Aorta (tissue), 5 donors: ENCODE data around the gene KCNMB1. TPM values are rescaled to one million over a fixed set of nuclear protein-coding genes. Genes with fewer than 3 reads are reported as not detected.

Source experiments
- ATAC-seq: fragments of 200-7000 bp; cut with Tn5 transposase; one replicate; pipeline ENCODE4 v1.9.1; 2022; ENCODE audit warnings: moderate library complexity; ENCODE audit not compliant: low FRiP score
- DNase-seq, 2 donors: peaks; one replicate each; pipeline ENCODE4 v3.0.0-alpha.2; 2020
- H3K27ac ChIP-seq, 2 donors: one replicate each; pipeline ENCODE4 v1.5.1; 2013; ENCODE audit warnings: low read length in 2 of 2, mild to moderate bottlenecking in 2 of 2, moderate library complexity in 2 of 2, control low read depth in 1 of 2, inconsistent platforms in 1 of 2, low read depth in 1 of 2
- H3K27me3 ChIP-seq, 2 donors: one replicate each; pipeline ENCODE4 v1.6.1; 2013; ENCODE audit warnings: control low read depth in 1 of 2, low read length in 1 of 2, mild to moderate bottlenecking in 1 of 2, moderate library complexity in 1 of 2; ENCODE audit not compliant: insufficient read depth in 2 of 2, control insufficient read depth in 1 of 2
- H3K36me3 ChIP-seq, 2 donors: one replicate each; pipeline ENCODE4 v1.6.1; 2013; ENCODE audit warnings: control low read depth in 1 of 2, low read length in 1 of 2, mild to moderate bottlenecking in 1 of 2; ENCODE audit not compliant: insufficient read depth in 2 of 2, control insufficient read depth in 1 of 2
- H3K4me1 ChIP-seq, 2 donors: one replicate each; pipeline ENCODE4 v1.6.1; 2013; ENCODE audit warnings: low read length in 2 of 2, control low read depth in 1 of 2, mild to moderate bottlenecking in 1 of 2, moderate library complexity in 1 of 2; ENCODE audit not compliant: insufficient read depth in 2 of 2, control insufficient read depth in 1 of 2
- H3K4me3 ChIP-seq, 2 donors: one replicate each; pipeline ENCODE4 v1.5.1; 2013; ENCODE audit warnings: low read length in 2 of 2, control low read depth in 1 of 2, mild to moderate bottlenecking in 1 of 2
- H3K9me3 ChIP-seq: one replicate; pipeline ENCODE4 v1.6.1; 2013; ENCODE audit warnings: mild to moderate bottlenecking, low read length; ENCODE audit not compliant: control insufficient read depth
- WGBS, 2 donors: extraction: QIAGEN DNeasy Blood & Tissue Kit; methylation state at CpG; one replicate each; pipeline ENCODE4 v1.1.7; 2013; 5-methylcytosine and 5-hydroxymethylcytosine counted together
- intact Hi-C, 2 donors: fragments of 100-400 bp; cut with DNase I; formaldehyde crosslinking; loops; one replicate each; pipeline versions ENCODE4 v1.14.2 to v1.15.0; 2022
- polyA plus RNA-seq, 2 donors: library from polyadenylated mRNA; stranded (reverse); fragments of 200-250 nt; gene quantifications; one replicate each; pipeline ENCODE4 v1.2.3, GENCODE V29; 2013
- total RNA-seq, 2 donors: library from RNA; stranded (reverse); fragmentation: NEBNext Ultra II Directional; extraction: Animal tissue kit (Norgen Biotek cat#: 25700); gene quantifications; one replicate each; pipeline ENCODE4 v1.2.1, GENCODE V29; 2021
- donor health status: healthy with polysubstance abuse.
- donor health status: Bipolar disorder and iron deficiency.
- donor health status: DM: no; HTN: no; CAD: no.
- donor health status: DM: no; HTN: no; CAD: no.
- donor health status: DM: yes; HTN: yes; CAD: no.

The KCNMB1 gene
- total and polyA plus RNA-seq, 4 donors, result 19.7 to 63.3 (median 36.4) TPM

- Histone ChIP-seq H3K36me3 (no peaks in the 10 kb centered on the region), H3K4me1 (no peaks in the 10 kb centered on the region), H3K27me3 (no peaks in the 10 kb centered on the region), H3K27ac (no peak overlapping the region), H3K4me3 (no peak overlapping the region), H3K9me3 (no peaks in the 10 kb centered on the region)
- intact Hi-C loops, result no loop called here
- DNase-seq, result no peak
- WGBS, 2 donors, result 52 to 63% methylated on average over 4 of the region's 4 CpGs
- ATAC-seq, result no peak
These were observed 62.0 kb downstream of the KCNMB1 start for GRCh38 chr5:170327168-170327567.

Other genes with a start within 250 kb of the KCNMB1 start
- not detected for gene C5orf58, start 156.4 kb downstream of the KCNMB1 start, total RNA-seq
- not detected for gene C5orf58, start 156.4 kb downstream of the KCNMB1 start, polyA plus RNA-seq
- gene LCP2, start 91.6 kb downstream of the KCNMB1 start, total RNA-seq, result 10 to 100 TPM; 25.7 to 58.8 TPM
- gene LCP2, start 91.6 kb downstream of the KCNMB1 start, polyA plus RNA-seq, result 10 to 100 TPM in 1 of 2 donors, 1 to 10 TPM in 1; 2.1 to 16.9 TPM
- under 1 TPM in 1 of 2 donors, not detected in 1; 0.42 TPM for gene KCNIP1, start 114.7 kb upstream of the KCNMB1 start, total RNA-seq
- not detected for gene KCNIP1, start 114.7 kb upstream of the KCNMB1 start, polyA plus RNA-seq